T1000 (cell line): ENCODE measurements around the gene RHBDF1.
"Not testable (repeated sequence)": the region's sequence is repeated elsewhere in the genome, so short reads cannot be mapped to it uniquely, and the experiment has no call there.

Experiments used
- DNase-seq: peaks from one replicate; lab custom pipeline; 2025; ENCODE audit warnings: mixed read lengths; lab: John Stamatoyannopoulos, UW

Gene RHBDF1

DNA sequence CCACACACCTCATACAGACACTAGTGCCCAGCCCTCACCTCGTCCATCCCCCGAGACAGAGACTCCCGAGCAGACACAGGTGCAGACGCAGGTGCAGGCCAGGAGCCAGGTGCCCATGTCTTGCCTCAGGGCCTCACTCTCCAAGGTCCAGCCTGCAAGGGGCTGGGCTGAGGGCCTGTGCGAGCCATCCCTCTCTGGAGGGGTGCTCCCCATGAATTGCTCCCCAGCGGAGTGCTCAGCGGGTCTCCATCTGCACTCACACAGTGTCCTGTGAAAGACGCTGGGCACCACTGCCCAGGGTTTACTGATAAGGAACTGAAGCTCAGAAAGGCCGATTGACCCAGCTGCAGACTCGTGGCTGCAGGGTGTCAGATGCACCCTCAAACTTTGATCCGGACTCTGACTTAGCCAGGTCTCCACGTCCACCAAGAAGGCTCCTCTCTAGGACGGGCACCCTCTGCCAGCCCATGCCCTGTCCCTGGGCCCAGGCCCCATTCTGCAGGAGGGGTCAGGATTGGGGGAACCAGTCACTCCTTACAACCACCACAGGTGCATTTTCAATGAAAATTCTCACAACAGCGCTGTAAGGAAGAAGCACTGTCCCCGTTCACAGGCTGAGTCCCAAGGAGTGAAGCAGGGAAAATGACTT lies 36.0 kb downstream of the RHBDF1 start:
- no peak for DNase-seq

DNA sequence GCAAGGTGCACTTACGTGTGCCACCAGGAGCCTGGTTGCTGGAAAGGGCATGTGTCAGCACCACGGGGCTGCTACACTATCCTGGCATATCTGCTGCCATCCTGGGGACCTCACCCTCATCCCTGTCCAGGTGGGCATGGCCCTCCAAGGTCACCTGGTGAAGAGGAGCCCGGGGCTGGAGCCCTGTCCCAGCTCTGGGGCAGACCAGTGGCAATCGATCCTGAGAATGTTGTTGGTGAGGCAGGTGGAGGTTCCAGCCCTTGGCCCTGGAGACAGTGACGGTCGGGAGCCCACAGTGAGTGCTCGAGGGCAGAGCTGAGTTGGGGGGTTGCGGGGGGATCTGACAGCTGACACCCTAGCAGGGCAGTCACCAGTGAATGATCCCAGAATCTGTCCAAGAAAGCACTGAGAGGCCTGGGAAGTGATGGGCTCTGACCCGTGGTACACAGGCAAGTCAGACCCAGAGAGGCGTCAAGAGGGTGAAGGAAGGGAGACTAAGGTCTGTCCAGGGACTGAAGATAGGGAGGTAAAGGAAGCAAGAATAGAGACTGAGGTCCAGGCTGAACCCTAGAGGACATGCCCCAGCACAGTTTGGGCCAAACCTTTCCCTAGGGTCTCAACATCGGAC lies 36.6 kb downstream of the RHBDF1 start:
- DNase-seq = no peak

DNA sequence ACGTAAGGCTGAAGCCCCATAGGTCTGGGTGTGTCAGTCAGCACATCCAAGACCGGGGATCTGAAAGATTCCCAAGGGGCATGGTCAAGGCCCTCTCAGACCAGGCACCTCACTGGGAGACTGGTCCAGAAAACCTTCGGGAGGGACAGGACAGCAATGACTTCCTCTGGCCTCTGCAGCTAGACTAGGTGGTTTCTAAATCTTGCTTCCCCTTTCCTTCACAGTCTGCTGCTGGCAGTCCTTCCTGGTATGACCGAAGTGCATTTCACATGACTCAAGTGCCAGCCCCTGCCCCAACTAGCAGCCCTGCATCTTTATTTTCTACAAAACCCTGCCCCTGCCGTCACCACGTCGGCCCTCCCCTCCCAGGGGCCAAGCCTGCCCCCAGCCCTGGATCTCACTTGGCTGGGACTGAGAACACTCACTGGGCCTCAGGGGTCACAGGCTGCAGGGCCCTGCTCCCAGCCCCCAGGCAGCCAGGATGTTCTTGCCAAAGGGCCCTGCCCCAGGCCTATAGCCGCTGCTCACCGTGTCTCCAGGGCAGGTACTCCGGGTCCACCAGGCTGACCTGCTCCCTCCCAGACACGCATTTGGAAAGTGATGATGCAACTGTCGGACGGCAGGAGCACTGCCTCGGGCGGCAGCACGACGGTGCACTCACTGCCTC lies 37.3 kb downstream of the RHBDF1 start:
- DNase-seq = no peak

DNA sequence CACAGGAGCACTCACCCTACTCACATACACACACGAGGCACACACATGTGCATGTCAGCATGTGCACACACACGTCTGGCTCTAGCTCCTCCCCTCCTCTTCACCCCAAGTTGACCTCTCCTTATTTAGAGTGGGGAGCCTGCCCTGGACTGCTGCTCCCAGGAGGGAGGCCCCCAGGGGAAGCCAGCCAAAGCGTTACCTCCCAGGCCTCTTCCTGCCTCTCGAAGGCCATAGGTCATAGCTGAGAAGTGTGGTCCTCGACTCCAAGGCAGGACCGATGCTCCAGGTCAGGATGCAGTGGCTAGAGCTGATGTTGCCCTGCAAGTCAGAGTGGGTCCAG lies 37.8 kb downstream of the RHBDF1 start:
- no peak for DNase-seq

DNA sequence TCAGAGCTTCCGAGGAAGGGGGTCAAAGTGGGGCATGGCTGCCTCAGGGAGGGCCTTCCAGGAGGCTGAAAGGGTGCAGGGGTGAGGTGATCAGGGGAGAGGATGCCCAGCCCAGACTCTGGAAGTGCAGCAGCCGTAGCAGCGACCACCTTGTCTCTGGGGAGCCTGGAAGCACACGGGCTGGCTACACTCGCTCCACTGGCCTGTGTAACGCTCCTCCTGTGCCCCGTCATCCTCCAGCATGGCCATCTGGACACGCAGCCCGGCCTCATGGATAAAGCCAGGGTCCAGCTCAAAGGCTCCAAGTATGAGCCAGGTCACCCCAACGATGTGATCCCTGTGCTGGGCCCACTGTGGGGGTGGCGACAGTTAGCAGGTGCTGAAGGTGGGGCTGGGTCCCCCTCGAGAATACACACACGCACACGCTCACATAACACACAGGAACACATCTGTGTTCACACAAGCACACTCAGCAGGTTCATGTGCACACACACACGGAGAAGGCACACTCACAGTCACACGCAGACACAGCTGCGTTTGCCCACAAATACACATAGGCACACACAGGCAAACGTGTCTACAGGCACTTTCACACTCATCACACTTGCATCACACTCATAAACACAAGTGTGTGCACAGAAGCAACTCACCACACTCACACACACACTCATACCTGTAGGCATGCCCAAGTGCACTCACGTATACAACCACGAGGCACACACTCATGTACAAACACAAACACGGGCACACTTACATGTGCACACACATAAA lies 38.4 kb downstream of the RHBDF1 start:
- DNase-seq = no peak

DNA sequence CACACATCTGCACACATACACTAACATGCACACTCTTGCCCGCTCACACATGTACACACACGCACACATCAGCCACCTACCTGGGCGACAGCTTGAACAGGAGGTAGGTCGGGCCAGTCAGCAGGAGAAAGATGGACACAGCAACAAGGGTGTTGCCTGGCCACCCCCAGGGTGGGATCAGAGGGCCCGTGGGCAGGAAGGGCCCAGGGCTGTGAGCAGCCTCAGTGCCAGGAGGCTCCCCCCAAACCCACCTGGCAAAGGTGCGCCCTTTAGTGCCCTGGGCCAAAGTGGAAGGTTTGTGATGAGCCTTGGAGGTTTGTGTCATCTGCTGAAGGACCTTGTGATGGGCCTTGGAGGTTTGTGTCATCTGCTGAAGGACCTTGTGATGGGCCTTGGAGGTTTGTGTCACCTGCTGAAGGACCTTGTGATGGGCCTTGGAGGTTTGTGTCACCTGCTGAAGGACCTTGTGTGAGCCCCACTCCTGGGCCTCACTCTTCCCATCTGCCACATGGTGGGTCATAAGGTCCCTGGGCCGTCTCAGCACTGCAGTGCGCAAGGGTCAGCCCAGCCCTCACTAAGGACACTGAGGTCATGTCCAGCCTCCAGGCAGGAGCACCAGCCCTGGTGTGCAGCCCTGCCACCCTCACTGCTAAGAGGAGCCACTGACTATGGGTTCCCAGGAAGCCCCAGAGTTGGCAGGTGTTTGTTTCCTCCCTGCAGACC lies 39.1 kb downstream of the RHBDF1 start:
- not testable (repeated sequence) for DNase-seq

DNA sequence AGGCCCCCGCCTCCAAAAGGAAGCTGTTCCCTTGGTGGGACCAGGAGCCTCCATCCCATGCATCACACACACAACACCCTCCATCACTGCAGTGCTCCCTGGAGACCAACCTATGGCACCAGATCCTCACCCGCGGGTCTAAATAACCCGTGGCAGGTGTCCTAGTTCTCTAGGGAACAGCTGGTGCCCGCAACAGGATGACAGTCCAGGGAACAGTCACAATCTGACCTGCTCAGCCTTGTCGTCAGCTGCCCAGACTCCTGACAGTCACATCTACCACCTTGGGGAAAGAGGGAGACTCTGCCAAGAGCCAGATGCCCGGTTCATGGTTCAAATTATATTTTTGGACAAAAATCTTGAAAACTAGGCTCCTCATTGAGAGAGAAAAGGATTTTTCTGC lies 41.8 kb downstream of the RHBDF1 start:
- not testable (repeated sequence) for DNase-seq

DNA sequence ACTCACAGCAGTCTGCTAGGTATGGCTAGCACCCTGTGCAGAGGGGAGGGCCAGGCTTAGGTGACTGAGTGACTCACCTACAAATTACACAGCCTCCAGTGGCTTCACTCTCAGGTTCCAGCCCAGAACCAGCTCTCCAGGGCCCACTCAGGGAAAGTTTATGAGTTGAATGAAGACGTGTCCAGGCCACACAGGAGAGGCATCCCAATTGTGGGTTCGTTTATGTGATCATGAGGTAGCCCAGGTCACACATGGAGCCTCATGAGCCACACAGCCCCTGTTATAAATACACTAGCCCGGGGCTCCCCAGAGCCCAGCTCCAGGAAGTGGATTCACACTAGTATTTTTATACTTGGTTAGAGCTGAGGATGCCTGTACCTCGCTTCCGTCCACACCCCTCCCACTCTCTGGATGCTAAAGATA lies 46.5 kb downstream of the RHBDF1 start:
- not testable (repeated sequence) for DNase-seq

DNA sequence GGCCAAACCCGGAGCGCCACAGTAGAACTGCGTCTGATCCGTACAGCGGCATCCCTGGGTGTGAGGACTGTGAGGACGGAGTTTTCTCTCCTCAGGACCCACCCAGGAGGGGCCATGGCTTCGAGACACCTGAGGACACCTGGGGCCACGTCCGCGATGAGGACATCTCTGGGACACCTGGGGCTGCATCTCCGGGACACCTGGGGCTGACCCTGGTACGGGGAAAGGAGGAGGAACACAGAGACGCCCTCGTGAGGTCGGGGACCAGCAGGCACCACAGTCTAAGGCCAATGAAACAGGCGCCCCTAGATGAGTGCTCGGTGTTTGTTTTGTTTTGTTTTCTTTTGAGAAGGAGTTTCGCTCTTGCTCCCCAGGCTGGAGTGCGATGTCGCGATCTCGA lies 48.3 kb downstream of the RHBDF1 start:
- not testable (repeated sequence) for DNase-seq

DNA sequence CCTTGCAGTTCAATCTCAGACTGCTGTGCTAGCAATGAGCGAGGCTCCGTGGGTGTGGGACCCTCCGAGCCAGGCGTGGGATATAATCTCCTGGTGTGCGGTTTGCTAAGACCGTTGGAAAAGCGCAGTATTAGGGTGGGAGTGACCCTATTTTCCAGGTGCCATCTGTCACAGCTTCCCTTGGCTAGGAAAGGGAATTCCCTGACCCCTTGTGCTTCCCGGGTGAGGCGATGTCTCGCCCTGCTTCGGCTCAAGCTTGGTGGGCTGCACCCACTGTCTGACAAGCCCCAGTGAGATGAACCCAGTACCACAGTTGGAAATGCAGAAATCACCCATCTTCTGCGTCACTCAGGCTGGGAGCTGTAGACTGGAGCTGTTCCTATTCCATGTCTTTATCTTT lies 51.5 kb downstream of the RHBDF1 start:
- not testable (repeated sequence) for DNase-seq

DNA sequence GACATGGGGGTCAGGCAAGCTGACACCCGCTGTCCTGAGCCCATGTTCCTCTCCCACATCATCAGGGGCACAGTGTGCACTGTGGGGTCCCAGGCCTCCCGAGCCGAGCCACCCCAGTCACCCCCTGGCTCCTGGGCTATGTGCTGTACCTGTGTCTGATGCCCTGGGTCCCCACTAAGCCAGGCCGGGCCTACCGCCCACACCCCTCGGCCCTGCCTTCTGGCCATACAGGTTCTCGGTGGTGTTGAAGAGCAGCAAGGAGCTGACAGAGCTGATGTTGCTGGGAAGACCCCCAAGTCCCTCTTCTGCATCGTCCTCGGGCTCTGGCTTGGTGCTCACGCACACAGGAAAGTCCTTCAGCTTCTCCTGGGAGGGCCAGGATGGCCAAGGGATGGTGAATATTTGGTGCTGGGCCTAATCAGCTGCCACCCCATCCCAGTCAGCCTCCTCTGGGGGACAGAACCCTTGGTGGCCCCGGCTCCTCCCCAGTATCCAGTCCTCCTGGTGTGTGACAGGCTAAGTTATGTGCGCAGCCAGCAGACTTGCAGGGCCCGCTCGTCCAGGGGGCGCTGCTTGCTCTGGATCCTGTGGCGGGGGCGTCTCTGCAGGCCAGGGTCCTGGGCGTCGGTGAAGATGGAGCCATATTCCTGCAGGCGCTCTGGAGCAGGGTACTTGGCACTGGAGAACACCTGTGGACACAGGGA lies 55.2 kb downstream of the RHBDF1 start:
- DNase-seq = not testable (repeated sequence)

DNA sequence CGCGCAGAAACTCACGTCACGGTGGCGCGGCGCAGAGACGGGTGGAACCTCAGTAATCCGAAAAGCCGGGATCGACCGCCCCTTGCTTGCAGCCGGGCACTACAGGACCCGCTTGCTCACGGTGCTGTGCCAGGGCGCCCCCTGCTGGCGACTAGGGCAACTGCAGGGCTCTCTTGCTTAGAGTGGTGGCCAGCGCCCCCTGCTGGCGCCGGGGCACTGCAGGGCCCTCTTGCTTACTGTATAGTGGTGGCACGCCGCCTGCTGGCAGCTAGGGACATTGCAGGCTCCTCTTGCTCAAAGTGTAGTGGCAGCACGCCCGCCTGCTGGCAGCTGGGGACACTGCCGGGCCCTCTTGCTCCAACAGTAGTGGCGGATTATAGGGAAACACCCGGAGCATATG lies 61.7 kb downstream of the RHBDF1 start:
- peak; percentile 66 for DNase-seq

DNA sequence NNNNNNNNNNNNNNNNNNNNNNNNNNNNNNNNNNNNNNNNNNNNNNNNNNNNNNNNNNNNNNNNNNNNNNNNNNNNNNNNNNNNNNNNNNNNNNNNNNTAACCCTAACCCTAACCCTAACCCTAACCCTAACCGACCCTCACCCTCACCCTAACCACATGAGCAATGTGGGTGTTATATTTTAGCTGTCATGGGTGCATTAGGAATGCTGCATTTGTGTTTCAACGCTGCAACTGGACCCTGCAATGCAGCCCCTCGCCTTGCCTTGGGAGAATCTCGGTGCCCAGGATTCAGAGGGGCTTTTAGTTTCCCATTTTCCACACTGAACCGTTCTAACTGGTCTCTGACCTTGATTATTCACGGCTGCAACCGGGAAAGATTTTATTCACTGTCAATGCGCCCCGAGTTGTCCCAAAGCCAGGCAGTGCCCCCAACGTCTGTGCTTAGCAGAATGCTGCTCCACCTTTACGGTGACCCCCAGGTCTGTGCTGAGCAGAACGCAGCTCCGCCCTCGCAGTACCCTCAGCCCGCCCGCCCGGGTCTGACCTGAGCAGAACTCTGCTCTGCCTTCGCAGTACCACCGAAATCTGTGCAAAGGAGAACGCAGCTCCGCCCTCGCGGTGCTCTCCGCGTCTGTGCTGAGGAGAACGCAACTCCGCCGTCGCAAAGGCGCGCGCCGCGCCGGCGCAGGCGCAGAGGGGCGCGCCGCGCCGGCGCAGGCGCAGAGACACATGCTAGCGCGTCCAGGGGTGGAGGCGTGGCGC lies 62.3 kb downstream of the RHBDF1 start:
- DNase-seq = no peak
